SK-N-SH (cell line): Measurements from ENCODE around the gene RALA.

Source experiments
- CHD2 ChIP-seq: fragments of 150-350 bp; IDR thresholded peaks from 2 replicates; pipeline ENCODE4 v1.6.1; 2018; ENCODE audit warnings: low read length; ENCODE audit not compliant: partially characterized antibody
- CTCF ChIP-seq: fragments of 200-600 bp; sonication (generic); IDR thresholded peaks from 2 replicates; pipeline ENCODE4 v1.6.1; 2017; ENCODE audit warnings: antibody characterized with exemption, mild to moderate bottlenecking, moderate library complexity
- EZH2phosphoT487 ChIP-seq: fragments of 200-600 bp; sonication (generic); IDR thresholded peaks from 2 replicates; pipeline ENCODE4 v1.6.1; 2017; ENCODE audit warnings: low read depth, mixed run types, mild to moderate bottlenecking, antibody characterized with exemption, moderate library complexity, borderline replicate concordance
- JUND ChIP-seq: IDR thresholded peaks from 2 replicates; pipeline ENCODE4 v1.4.0; 2012
- POLR2AphosphoS5 ChIP-seq: IDR thresholded peaks from 2 replicates; pipeline ENCODE4 v1.6.1; 2012; ENCODE audit warnings: low read depth, low read length
- RAD21 ChIP-seq: IDR thresholded peaks from 2 replicates; pipeline ENCODE4 v1.6.1; 2012; ENCODE audit warnings: mild to moderate bottlenecking, low read length
- TAF1 ChIP-seq: IDR thresholded peaks from 2 replicates; pipeline ENCODE4 v1.6.1; 2012; ENCODE audit warnings: low read depth, mild to moderate bottlenecking, low read length, moderate library complexity, borderline replicate concordance
- ZBTB33 ChIP-seq: IDR thresholded peaks from 2 replicates; pipeline ENCODE4 v1.4.0; 2012; ENCODE audit warnings: low read depth, borderline replicate concordance

- TF ChIP-seq EZH2phosphoT487, result no peak
- TF ChIP-seq CHD2, result no peak
- no peak for TF ChIP-seq ZBTB33
- TF ChIP-seq TAF1, result no peak
- no peak for TF ChIP-seq CTCF
- no peak for TF ChIP-seq POLR2AphosphoS5
- TF ChIP-seq RAD21, result no peak
- 0 out of 2 replicates have a peak, but pooled peaks have one; percentile 11 for TF ChIP-seq JUND
These were observed 28.3 kb upstream of the RALA start for GRCh38 chr7:39594988-39595620.
